H1 (cell line): ENCODE results near the gene CEACAM1. TPM values are rescaled to one million over a fixed set of nuclear protein-coding genes. Genes with fewer than 3 reads are reported as not detected.

Experiments used
- CHD7 ChIP-seq: fragments of 300-600 bp; sonication (generic); IDR thresholded peaks from 2 replicates; pipeline ENCODE4 v1.7.1; 2012; ENCODE audit warnings: low read length, moderate library complexity, mild to moderate bottlenecking, inconsistent platforms; ENCODE audit not compliant: insufficient replicate concordance
- polyA plus RNA-seq, 7 experiments: library from polyadenylated mRNA; depleted of rRNA in 3 of 7; stranded (reverse) in 5 of 7; unstranded in 2 of 7; fragments of >200 nt in 5 of 7; fragments of 200-250 nt in 2 of 7; gene quantifications; 1 replicate in 5 of 7; 2 replicates in 1 of 7; 4 replicates in 1 of 7; pipeline versions ENCODE4 v1.2.1 to v1.2.3, GENCODE V29; 2011 to 2013; ENCODE audit warnings: missing spikeins in 2 of 7, mixed read lengths in 2 of 7
- total RNA-seq: library from RNA; stranded (reverse); fragmentation: NEBNext Ultra II Directional; extraction: Animal tissue kit (Norgen Biotek cat#: 25700); gene quantifications from 2 replicates; pipeline ENCODE4 v1.2.1, GENCODE V29; 2021

The CEACAM1 gene
- total and polyA plus RNA-seq, 2 of the 8 experiments (the other 6 are each of a cell fraction or from before 2014, with no cell fraction given) = 1.8 to 3.6 TPM

- TF ChIP-seq CHD7 = no peak
- TF ChIP-seq, all 59 proteins: peak for 0
Measured at GRCh38 chr19:42508892-42509444, 19.3 kb downstream of the CEACAM1 start (continued).
